Natural killer cell (primary cell): Measurements from ENCODE around the gene STUM. TPM values are rescaled to one million over a fixed set of nuclear protein-coding genes. Genes with fewer than 3 reads are reported as not detected.
A peak's percentile ranks its signal among the peaks of the same experiment; 100 is the strongest.

Source experiments
- ATAC-seq, 3 donors: fragments of 150-1000 bp in 2 of 3; fragments of 200-7000 bp in 1 of 3; cut with Tn5 transposase; 1 replicate in 1 of 3; 2 replicates in 2 of 3; pipeline ENCODE4 v1.10.0; 2021; ENCODE audit warnings: mild to moderate bottlenecking in 2 of 3, moderate library complexity in 2 of 3
- DNase-seq, 2 donors: peaks; one replicate each; pipeline versions ENCODE4 v3.0.0 to v3.0.0-alpha.2; 2013 to 2021; ENCODE audit warnings: mixed read lengths in 1 of 2
- H3K27ac ChIP-seq: one replicate; pipeline ENCODE4 v1.5.1; 2013; ENCODE audit warnings: mild to moderate bottlenecking, low read length
- H3K27me3 ChIP-seq: one replicate; pipeline ENCODE4 v1.6.1; 2013; ENCODE audit warnings: low read length; ENCODE audit not compliant: control insufficient read depth, insufficient read depth
- H3K36me3 ChIP-seq: one replicate; pipeline ENCODE4 v1.6.1; 2013; ENCODE audit warnings: low read length; ENCODE audit not compliant: control insufficient read depth, insufficient read depth
- H3K4me1 ChIP-seq: one replicate; pipeline ENCODE4 v1.6.1; 2013; ENCODE audit warnings: low read length; ENCODE audit not compliant: control insufficient read depth, insufficient read depth
- H3K4me3 ChIP-seq: one replicate; pipeline ENCODE4 v1.5.1; 2013; ENCODE audit warnings: low read length
- H3K9me3 ChIP-seq: one replicate; pipeline ENCODE4 v1.6.1; 2013; ENCODE audit warnings: low read length; ENCODE audit not compliant: control insufficient read depth, insufficient read depth
- H3K27ac Mint-ChIP-seq, 2 donors: one replicate each; pipeline ENCODE4 v1.8.0; 2022; ENCODE audit warnings: mild to moderate bottlenecking in 2 of 2, mixed read lengths in 2 of 2, moderate library complexity in 1 of 2
- H3K27me3 Mint-ChIP-seq, 2 donors: one replicate each; pipeline ENCODE4 v1.8.0; 2022; ENCODE audit warnings: low read depth in 2 of 2, mixed read lengths in 2 of 2
- H3K36me3 Mint-ChIP-seq: one replicate; pipeline ENCODE4 v1.8.0; 2022; ENCODE audit warnings: mixed read lengths
- H3K4me1 Mint-ChIP-seq, 2 donors: one replicate each; pipeline ENCODE4 v1.8.0; 2022; ENCODE audit warnings: mixed read lengths in 2 of 2
- H3K4me3 Mint-ChIP-seq: one replicate; pipeline ENCODE4 v1.8.0; 2022; ENCODE audit warnings: mild to moderate bottlenecking, moderate library complexity, mixed read lengths
- H3K9me3 Mint-ChIP-seq, 2 donors: one replicate each; pipeline ENCODE4 v1.8.0; 2022; ENCODE audit warnings: mixed read lengths in 2 of 2
- WGBS: methylation state at CpG from one replicate; pipeline ENCODE4 v1.1.7; 2013; ENCODE audit warnings: missing lambda C conversion rate; ENCODE audit not compliant: insufficient coverage; 5-methylcytosine and 5-hydroxymethylcytosine counted together
- intact Hi-C: fragments of 100-400 bp; cut with micrococcal nuclease; formaldehyde crosslinking; loops from one replicate; pipeline ENCODE4 v1.14.2; 2022
- total RNA-seq, 4 donors: library from RNA; stranded (reverse); fragments of 120-200 nt in 1 of 4; gene quantifications; one replicate each; pipeline versions ENCODE4 v1.2.3 to v1.2.4, GENCODE V29; 2013 to 2022
- TF ChIP-seq, protein P1 (sequence below): fragments of 200-600 bp; IDR thresholded peaks from one replicate; pipeline ENCODE4 v1.8.0; 2022; ENCODE audit warnings: antibody characterized with exemption

The STUM gene
- total RNA-seq, 3 donors from 2014 or later (not counting 1 experiment from before 2014, with no cell fraction given) = not detected

DNA sequence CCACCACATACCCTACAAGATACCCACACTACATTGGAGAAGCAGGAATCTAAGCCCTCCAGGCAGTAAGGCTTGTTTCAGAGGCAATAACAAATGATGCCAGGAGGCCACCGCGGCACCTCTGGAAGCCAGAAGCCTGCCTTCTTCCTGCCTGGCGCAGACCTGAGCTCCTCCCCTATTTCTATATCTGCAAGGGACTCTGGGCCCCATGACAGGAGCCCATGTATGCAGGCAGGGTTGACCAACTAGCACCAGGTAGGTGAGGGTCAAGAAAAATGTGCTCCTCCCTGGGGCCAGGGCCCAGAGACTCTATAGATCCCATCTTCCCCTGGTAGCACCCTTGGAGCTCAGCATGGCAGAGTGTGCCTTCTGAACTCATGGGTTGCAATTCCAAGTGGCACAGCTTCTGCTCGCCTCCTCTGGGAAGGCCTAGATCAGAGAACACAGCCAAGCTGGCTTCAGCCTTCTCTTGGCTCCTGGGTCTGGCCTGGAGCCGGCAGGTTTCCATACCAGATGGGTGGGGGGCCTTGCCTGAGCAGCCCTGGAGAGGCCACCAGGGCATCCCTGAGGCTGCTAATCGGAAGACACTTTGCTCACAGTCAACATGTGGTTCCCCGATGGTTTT, 85.1 kb downstream of the STUM start:
- ATAC-seq (peak; percentile 18 to 34 (median 27)), DNase-seq (no peak)
- H3K4me3 ChIP-seq = no peak overlapping the region
- no peak overlapping the region for H3K4me3 Mint-ChIP-seq
- H3K4me1 ChIP-seq = peaks cover 42% of the 10 kb centered on the region
- TF ChIP-seq, protein P1, sequence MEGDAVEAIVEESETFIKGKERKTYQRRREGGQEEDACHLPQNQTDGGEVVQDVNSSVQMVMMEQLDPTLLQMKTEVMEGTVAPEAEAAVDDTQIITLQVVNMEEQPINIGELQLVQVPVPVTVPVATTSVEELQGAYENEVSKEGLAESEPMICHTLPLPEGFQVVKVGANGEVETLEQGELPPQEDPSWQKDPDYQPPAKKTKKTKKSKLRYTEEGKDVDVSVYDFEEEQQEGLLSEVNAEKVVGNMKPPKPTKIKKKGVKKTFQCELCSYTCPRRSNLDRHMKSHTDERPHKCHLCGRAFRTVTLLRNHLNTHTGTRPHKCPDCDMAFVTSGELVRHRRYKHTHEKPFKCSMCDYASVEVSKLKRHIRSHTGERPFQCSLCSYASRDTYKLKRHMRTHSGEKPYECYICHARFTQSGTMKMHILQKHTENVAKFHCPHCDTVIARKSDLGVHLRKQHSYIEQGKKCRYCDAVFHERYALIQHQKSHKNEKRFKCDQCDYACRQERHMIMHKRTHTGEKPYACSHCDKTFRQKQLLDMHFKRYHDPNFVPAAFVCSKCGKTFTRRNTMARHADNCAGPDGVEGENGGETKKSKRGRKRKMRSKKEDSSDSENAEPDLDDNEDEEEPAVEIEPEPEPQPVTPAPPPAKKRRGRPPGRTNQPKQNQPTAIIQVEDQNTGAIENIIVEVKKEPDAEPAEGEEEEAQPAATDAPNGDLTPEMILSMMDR = no peak
- 53% methylated on average over 7 of the region's 7 CpGs for WGBS
- peak overlapping the region; percentile 47 for H3K27ac ChIP-seq
- H3K4me1 Mint-ChIP-seq = peaks cover 20 to 26% of the 10 kb centered on the region in 2 donors
- no peaks in the 10 kb centered on the region for H3K36me3 Mint-ChIP-seq
- H3K27me3 ChIP-seq = no peaks in the 10 kb centered on the region
- peak overlapping the region; percentile 71 to 74 for H3K27ac Mint-ChIP-seq
- no peaks in the 10 kb centered on the region for H3K9me3 Mint-ChIP-seq
- peaks cover 61% of the 10 kb centered on the region for H3K36me3 ChIP-seq
- no peaks in the 10 kb centered on the region for H3K9me3 ChIP-seq
- no peaks in the 10 kb centered on the region for H3K27me3 Mint-ChIP-seq
- intact Hi-C loops = loop anchor here (1.0 kb wide), 2 partner anchors 54 to 195 kb away; no protein-coding TSS in a partner anchor

DNA sequence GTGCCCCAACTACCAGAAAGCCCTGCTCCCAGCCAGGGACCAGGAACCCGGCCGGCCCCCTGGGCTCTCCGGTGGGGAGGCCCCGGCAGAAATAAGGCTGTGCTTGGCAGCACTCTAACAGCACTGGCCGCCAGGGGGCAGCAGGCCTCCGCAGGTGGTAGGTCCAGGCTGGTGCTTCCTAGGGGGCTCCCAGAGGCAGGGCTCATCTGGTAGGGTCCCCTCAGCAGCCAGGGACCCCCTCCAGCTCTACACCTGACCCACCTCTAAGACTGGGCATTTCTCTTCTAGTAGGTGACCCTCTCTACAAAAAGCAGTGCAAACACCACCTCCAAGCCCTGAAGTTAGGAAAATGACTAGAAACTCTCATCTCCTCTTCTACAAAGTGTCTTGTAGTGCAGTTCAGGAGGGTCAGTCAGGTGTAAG, 85.6 kb downstream of the STUM start:
- H3K4me1 ChIP-seq = peaks cover 42% of the 10 kb centered on the region
- peaks cover 20 to 26% of the 10 kb centered on the region in 2 donors for H3K4me1 Mint-ChIP-seq
- WGBS = 10% methylated on average over 6 of the region's 6 CpGs
- no peaks in the 10 kb centered on the region for H3K27me3 Mint-ChIP-seq
- no peak overlapping the region for H3K4me3 ChIP-seq
- ATAC-seq = peak; percentile 88 to 98 (median 92)
- H3K4me3 Mint-ChIP-seq = no peak overlapping the region
- H3K36me3 Mint-ChIP-seq = no peaks in the 10 kb centered on the region
- H3K36me3 ChIP-seq = peaks cover 66% of the 10 kb centered on the region
- peak; percentile 82 to 91 for DNase-seq
- H3K27ac Mint-ChIP-seq = peak overlapping the region; percentile 71 to 74
- H3K27ac ChIP-seq = peak overlapping the region; percentile 47
- intact Hi-C loops = loop anchor here (1.0 kb wide), 2 partner anchors 53 to 194 kb away; no protein-coding TSS in a partner anchor
- H3K9me3 Mint-ChIP-seq = no peaks in the 10 kb centered on the region
- no peaks in the 10 kb centered on the region for H3K9me3 ChIP-seq
- TF ChIP-seq, protein P1 = peak; percentile 94
- no peaks in the 10 kb centered on the region for H3K27me3 ChIP-seq

DNA sequence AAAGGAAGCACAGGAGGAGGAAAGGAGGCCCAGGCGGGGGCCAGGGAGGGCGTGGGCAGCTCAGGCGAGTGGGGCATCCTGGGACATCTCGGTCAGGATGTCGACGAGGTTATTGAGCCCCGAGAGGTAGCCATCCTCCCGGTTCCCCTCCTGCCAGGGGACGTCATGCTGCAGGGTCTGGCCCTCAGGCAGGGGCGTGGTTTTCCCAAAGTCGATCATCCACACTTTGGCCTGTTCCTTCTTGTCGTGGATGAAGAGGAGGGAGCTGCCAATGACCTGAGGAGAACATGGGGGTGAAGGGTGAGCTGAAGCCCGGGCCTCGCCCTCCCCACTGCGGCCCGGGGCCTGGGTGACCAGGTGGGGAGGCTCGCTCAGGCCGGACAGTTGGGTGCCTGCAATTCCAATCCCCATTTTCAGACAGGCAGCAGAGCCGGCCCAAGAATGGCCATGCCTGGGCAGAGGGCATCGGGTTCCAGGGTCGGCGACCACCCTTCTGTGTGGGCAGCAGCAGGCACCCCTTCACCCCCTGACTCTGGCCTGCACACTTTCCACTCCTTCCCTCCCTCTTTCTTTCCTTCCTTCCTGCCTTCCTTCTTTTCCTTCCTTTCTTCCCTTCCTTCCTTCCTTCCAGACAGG, 86.2 kb downstream of the STUM start:
- no peaks in the 10 kb centered on the region for H3K36me3 Mint-ChIP-seq
- DNase-seq (no peak), ATAC-seq (peak in 1 of 3 donors; percentile 3)
- TF ChIP-seq, protein P1 = no peak
- intact Hi-C loops = loop anchor here (1.0 kb wide), 2 partner anchors 53 to 194 kb away; no protein-coding TSS in a partner anchor
- WGBS = 92% methylated on average over 22 of the region's 22 CpGs
- peaks cover 72% of the 10 kb centered on the region for H3K36me3 ChIP-seq
- H3K4me3 ChIP-seq = no peak overlapping the region
- H3K9me3 ChIP-seq = no peaks in the 10 kb centered on the region
- no peaks in the 10 kb centered on the region for H3K9me3 Mint-ChIP-seq
- H3K4me3 Mint-ChIP-seq = no peak overlapping the region
- H3K4me1 ChIP-seq = peaks cover 42% of the 10 kb centered on the region
- peaks cover 20 to 26% of the 10 kb centered on the region in 2 donors for H3K4me1 Mint-ChIP-seq
- no peaks in the 10 kb centered on the region for H3K27me3 ChIP-seq
- peak overlapping the region; percentile 47 for H3K27ac ChIP-seq
- no peaks in the 10 kb centered on the region for H3K27me3 Mint-ChIP-seq
- H3K27ac Mint-ChIP-seq = peak overlapping the region; percentile 71 to 74
